Right lung (tissue), 5 donors: ENCODE measurements around the gene BRD4. TPM values are rescaled to one million over a fixed set of nuclear protein-coding genes. Genes with fewer than 3 reads are reported as not detected.

Experiments
- DNase-seq, 2 donors: peaks; one replicate each; pipeline ENCODE4 v3.0.0-alpha.2; 2013
- polyA plus RNA-seq, 5 donors: library from polyadenylated mRNA; unstranded; fragments of 120-200 nt; gene quantifications; one replicate each; pipeline versions ENCODE4 v1.2.1 to v1.2.3, GENCODE V29; 2013; ENCODE audit warnings: inconsistent platforms in 1 of 5, low replicate concordance in 1 of 5; ENCODE audit not compliant: insufficient read length in 5 of 5, insufficient read depth in 1 of 5

BRD4 gene
- polyA plus RNA-seq, 5 donors: 39.1 to 58.0 (median 45.6) TPM

GRCh38 chr19:15227261-15227660 is 105.1 kb downstream of the BRD4 start:
- no peak for DNase-seq

- no peak for DNase-seq
Observed at GRCh38 chr19:15225760-15226159, 106.6 kb downstream of the BRD4 start.

GRCh38 chr19:15223649-15224361 is 108.5 kb downstream of the BRD4 start:
- no peak for DNase-seq

GRCh38 chr19:15222738-15223648 is 109.3 kb downstream of the BRD4 start:
- DNase-seq: peak; percentile 97

- no peak for DNase-seq
Observed at GRCh38 chr19:15220833-15221232, 111.5 kb downstream of the BRD4 start.

DNA sequence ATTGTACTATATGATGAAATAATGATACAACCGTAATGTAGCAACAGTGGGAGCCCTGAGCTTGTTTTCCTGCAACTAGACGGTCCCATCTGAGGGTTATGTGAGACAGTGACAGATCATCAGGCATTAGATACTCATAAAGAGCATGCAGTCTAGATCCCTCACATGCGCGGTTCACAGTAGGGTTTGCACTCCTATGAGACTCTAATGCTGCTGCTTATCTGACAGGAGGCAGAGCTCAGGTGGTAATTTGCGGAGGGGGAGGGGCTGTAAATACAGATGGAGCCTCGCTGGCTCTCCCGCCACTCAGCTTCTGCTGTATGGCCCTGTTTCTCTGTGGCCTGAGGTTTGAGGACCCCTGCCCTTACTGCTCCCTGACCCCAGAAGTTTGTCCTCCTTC is 113.8 kb downstream of the BRD4 start:
- DNase-seq: no peak

DNA sequence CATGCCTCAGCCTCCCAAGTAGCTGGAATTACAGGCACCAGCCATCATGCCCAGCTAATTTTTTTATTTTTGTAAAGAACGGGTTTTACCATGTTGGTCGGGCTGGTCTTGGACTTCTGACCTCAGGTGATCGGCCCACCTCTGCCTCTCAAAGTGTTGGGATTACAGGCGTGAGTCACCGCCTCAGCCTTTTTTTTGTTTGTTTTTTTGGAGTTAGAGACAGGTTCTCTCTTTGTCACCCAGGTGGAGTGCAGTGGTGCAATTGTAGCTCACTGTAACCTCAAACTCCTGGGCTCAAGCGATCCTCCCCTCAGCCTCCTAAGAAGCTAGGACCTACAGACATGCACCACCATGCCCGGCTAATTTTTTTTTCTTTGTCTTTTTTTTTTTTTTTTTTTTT is 116.0 kb downstream of the BRD4 start:
- no peak for DNase-seq

DNA sequence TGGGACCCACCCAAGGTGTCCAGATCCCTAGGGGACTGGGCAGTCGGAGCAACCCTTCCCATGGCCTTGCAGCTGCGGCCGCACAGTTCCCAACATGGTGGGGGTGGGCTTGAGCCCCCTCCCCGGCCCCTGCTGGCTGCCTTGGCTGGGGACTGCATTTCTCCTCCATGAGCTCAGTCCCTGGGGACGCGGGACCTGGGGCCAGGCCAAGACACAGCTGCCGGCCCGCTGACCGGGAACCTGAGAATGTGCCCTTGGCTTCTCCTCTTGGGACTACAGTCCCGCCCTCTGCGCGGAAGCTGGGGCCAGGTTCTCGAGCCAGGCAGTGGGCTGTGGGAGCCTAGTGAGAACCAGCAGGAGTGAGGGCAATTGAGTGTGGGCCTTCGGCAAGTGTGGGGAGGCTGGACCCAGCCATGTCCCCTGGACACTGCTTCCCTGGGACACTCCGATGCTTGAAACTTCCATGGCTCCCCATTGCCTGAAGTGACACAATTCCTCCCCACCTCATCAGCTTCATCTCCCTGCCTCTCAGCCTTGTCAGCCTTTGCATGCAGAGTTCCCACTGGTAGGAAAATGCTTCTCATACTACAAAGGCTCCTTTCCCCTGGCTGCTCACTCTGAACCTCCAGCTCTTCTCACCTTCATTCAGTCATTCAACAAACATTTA is 118.5 kb downstream of the BRD4 start:
- peak in 1 of 2 donors; percentile 31 for DNase-seq

DNA sequence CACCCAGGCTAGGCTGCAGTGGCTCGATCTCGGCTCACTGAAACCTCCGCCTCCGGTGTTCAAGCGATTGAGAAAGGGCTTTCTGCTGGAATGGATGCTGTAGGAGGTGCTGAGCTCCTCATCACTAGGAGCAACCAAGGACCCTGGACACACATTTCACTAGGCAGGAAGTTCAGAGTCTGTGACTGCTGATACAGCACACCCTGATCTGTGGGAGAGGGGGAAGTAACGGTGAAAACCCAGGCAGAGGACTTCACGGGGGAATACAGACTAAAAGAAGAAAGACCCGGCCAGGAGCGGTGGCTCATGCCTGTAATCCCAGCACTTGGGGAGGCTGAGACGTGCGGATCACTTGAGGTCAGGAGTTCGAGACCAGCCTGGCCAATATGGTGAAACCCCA is 119.6 kb downstream of the BRD4 start:
- no peak for DNase-seq

DNA sequence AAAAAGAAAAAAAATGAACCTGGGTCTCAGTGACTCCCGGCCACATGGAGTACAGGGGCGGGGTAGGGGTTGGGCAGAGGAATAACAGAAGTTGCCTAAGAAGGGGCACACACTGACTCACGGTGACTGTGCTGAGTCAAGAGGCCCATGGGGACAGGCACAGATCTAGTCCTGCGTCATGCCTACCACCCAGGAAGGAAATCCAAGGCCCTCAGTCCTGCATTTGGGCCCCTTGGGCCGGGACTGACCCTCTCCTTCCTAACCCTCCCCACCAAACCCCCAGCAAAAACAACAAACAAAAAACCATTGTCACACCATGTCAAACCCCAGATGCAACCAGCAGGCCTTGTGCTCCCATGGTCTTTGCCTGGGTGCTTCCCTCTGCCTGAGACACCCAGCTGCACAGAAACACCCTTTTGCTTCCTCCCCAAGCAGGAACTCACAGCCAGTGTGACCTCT is 122.0 kb downstream of the BRD4 start:
- DNase-seq: no peak

- no peak for DNase-seq
Observed at GRCh38 chr19:15201374-15202023, 130.8 kb downstream of the BRD4 start.

DNA sequence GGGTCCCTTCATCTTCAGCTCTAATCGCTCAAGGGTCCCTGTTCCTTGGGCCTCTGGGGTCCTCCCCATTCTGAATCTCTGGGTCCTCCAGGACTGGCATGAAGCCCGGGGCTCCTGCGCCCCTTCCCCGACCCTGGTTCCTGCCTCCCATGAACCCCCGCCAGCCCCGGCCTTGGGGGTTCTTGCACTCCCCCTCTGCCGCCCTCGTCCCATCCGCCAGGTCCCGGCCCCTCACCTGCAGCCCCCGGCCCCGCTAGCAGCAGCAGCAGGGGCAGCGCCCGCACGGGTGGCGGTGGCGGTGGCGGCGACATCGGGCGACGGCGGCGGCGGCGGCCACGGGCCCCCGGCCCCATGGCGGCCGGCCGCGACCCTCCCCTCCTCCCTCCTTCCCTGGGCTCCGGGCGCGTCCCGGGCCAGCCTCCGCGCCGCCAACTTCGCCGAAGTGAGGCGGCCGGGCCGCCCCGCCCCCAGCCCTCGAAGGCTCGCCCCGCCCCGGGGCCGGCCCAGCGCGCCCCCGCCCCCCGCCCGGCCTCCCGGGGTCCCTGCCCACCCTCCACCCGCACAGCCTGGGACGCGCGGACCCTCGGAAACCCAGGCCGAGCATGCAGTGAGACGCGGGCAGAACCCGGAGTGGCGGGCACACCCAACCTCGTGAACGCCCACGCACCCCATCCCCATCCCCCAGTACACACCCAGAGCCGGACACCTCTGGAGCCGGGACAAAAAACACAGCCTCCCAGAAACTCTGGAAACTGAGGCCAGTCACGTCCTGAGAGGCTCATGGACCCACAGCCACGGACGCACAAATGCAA is 131.6 kb downstream of the BRD4 start, which contains the start of gene NOTCH3:
TSS of gene NOTCH3 (minus strand) at position 443 of the 812 bp plus-strand sequence. CDS start at position 353, 90 bp downstream.
- DNase-seq: no peak

DNA sequence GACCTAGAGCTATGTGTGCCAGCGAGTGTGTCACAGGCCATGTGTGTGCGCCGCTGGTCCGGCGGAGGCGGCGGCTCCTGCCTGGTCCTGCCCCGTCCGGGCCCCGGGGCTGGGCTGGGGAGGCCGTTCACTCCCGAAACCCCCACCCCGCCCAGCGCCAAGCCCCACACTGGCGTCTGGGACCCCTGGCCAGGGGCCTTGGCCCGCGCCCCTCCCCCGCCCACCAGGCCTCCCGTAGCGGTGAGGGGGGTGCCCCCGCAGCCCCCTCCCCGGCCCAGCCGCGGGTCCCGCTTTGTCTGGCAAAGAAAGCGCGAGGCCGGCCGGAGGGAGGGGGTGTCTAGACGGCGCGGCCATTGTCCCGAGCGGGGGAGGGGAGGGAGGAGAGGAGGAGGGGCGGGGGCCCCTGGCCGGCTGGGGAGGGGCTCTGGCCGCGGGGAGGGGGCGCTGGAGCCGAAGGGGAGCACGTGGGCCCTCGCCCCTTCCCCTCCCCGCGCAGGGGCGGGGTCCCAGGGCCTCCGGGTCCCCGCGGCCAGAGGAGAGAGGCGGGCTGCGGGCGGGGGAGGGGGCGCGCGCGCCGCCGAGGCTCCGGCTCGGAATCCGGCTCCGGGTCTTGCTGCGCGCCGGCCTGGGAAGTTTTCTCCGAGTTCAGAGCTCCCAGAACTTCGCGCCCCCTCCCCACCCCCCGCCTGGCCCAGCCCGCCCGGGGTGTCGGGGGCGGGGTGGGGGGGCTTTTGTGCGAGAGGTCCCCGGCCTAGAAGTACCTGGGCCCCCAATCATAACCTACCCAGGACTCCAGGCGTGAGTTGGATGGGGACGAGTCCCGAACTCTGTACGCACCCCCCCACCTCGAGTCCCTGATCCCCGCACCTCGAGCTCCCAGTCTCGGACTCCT is 132.4 kb downstream of the BRD4 start:
- DNase-seq: peak; percentile 62 to 70

GRCh38 chr19:15198951-15199660 is 133.2 kb downstream of the BRD4 start:
- DNase-seq: no peak

DNA sequence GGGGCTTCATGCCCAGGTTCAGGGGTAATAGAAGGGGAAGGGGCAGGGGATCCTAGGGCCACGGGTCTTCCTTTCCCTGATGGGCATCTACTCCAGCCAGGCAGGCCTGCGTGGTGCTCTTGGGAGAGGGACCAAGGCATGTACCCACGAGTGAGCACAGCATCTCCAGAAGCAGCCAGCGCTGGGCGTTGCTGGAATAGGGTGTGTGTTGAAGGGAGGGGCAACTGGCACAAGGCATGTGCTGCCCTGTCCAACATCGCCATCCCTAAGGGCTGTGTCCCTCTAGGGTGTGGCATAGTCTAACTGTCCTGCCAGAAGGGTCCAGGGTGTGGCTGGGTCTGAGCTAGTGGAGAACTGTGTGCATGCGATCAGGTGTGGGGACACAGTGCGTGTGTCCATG is 134.4 kb downstream of the BRD4 start:
- no peak for DNase-seq

- DNase-seq: no peak
Observed at GRCh38 chr19:15197275-15197941, 134.9 kb downstream of the BRD4 start.

GRCh38 chr19:15196360-15197005 is 135.9 kb downstream of the BRD4 start:
- DNase-seq: no peak
